Measurements from ENCODE around the gene SPPL3.
"Not testable (repeated sequence)": the region's sequence is repeated elsewhere in the genome, so short reads cannot be mapped to it uniquely, and the experiment has no call there.

The SPPL3 gene

DNA sequence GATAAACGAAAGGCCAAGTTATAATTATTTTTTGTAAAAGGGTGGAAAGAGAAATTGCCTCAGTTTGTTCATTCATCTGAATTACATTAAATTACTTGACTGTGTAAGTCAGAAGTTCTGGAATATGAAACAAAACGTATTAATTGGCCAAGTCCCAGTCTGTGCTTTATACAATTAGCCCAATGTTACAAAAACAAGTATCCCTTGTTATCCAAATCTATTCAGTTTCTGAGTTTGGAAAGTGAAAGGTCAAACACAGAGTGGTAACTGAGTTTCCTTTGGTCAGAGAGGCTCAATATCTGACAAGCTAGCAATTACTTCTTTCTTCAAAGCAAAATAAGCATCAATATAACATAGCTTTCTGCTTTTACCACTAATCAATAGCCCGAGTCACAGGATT, 62.6 kb downstream of the SPPL3 start:
- DNase-seq: no peak

DNA sequence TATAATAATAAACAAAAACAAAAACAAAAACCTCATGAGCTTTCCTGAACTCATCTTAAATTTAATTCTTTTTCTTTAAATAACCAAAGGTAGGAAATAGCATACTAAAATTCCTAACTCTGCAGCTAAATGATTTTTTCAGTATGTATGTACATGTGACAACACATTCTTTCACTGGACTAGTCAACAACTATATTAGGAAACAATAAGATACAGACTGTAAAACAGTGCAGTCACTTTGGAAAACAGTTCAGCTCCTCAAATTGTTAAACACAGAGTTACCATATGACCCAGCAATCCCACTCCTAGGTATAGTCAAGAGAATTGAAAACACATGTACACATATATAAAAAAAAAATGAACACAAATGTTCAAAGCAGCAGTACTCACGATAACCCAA, 64.7 kb downstream of the SPPL3 start:
- no peak for DNase-seq

DNA sequence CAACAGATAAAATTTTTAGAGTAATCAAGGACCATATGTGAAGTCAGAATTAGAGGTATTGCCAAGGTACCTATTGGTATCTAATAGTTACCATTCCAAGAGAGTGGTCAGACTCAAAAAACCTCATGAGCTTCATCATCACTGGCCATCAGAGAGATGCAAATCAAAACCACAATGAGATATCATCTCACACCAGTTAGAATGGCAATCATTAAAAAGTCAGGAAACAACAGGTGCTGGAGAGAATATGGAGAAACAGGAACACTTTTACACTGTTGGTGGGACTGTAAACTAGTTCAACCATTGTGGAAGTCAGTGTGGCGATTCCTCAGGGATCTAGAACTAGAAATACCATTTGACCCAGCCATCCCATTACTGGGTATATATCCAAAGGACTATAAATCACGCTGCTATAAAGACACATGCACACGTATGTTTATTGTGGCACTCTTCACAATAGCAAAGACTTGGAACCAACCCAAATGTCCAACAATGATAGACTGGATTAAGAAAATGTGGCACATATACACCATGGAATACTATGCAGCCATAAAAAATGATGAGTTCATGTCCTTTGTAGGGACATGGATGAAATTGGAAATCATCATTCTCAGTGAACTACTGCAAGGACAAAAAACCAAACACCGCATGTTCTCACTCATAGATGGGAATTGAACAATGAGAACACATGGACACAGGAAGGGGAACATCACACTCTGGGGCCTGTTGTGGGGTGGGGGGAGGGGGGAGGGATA, 65.4 kb downstream of the SPPL3 start:
- DNase-seq: not testable (repeated sequence)

DNA sequence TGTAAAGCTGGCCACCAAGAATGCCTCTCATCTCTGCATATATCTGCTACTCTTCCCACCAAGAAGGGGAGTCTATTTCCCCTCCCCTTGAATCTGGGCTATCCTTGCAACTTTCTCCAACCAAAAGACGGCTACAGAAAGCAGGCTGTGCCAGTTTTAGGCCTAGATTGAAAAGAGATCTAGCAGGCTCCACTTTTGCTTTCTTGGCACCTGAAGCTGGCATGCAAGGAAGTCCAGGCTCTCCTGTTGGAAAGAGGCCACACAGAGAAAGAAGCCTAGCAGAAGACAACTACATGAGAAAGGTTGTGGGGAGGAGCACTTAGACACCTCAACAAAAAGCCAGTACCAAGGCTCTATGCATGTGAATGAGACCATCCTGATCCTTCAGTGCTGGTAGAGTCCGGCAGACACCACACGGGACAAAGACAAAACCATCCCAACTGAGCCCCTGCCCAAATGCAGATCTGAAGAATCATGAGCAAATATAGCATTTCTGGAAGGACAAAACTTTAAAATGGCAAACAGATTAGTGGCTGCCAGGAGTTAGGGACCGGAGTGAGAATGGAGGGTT, 68.0 kb downstream of the SPPL3 start:
- DNase-seq: no peak

DNA sequence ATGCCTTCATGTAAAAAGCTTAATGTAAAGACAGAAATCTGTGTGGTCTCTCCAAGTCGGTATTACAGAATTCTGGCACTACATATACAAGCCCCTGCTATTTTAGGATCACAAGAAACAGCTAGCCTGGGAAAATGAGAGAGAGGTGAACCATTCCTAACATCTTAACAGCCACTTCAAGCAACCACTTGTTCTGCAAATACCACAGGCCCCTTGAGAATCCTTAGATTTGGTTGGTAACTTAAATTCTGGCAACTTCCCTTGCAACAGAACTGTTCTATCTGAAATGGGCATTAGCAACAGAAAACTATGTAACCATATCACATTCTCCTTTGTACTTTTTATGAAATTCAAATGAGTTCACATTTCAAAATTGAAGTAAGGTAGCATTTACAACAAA, 68.5 kb downstream of the SPPL3 start:
- no peak for DNase-seq

DNA sequence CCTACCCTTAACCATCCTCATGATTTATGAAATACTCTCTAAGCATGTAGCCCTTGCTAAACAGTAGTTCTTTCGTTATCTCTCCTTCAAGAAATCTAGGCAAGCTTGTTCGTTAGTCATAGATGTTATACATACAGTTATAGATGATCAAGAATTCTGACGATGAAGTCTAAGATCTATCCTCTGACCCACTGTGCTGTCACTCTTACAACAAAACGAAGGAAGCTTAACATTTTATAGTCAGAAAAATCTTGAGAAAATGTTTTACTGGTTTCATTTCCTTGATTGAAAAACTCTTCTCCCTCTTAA, 68.9 kb downstream of the SPPL3 start:
- no peak for DNase-seq

DNA sequence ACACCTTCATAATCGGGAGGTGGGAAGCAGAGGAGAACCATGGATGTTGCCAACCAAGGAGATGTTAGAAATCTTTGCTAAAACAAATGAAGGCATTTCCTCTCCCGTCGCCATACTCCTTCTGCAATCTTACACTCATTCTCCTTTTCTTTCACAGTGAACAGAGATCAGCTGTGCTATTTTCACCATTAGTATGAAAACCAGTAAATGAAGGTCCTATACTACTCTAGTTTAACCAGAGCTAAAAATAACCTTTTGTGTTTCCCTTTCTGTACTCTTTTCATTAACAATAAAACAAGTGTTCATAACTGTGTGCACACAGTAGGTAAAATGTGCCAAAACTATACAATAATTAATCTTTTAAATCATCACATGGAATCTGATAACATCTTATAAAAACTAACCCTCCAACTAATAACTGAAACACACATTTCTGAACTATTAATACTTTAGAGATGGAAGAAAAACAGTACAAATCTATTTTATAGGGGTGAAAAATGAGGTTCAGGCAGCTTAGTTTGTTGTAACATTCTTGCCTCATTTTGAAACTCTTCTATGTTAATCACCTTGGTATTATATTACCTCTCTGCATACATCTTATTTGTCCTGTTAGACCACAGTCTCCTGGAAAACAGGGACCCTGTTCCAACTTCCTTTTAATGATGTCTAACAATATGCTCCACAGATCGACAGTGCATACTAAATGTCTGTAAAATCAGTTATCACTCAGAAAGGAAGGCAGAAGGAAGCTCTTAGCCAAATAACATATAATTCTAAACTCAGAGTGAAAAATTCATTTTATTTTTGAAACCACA, 69.5 kb downstream of the SPPL3 start:
- DNase-seq: no peak

DNA sequence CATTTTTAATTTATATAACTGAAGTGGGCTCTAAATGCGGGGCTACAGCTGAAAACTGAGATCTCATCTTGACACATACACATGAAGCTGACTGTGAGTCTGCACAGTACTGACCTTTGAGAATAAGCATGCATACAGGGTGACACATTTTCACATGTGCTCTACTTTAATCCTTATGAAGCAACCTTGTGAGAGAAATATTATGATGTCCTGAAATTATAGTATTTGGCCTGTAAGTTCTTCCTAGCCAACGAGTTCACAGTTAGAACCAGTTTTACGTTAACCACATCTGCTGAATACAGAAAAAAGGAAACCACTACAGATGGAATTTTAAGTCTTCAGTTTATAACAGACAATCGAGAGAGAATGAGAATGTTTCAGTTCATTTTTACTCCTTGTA, 70.3 kb downstream of the SPPL3 start:
- no peak for DNase-seq

DNA sequence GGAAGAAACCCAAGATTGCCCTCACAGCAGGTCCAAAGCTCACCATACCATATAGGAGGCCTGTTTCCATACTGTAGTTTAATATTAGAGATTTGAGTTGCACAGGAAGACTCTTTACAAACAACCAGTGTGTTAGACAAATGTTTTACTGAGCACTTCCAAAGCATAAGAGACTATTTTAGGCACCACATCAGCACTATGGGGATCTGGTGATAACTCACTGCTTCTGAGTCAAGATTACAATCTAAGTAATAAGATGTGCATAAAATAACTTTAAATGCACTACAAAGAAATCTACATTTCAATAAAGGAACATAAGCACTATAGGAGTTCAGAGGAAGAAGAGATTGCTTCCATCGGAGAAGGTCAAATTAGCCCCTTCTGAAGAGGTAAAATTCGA, 71.4 kb downstream of the SPPL3 start:
- no peak for DNase-seq

DNA sequence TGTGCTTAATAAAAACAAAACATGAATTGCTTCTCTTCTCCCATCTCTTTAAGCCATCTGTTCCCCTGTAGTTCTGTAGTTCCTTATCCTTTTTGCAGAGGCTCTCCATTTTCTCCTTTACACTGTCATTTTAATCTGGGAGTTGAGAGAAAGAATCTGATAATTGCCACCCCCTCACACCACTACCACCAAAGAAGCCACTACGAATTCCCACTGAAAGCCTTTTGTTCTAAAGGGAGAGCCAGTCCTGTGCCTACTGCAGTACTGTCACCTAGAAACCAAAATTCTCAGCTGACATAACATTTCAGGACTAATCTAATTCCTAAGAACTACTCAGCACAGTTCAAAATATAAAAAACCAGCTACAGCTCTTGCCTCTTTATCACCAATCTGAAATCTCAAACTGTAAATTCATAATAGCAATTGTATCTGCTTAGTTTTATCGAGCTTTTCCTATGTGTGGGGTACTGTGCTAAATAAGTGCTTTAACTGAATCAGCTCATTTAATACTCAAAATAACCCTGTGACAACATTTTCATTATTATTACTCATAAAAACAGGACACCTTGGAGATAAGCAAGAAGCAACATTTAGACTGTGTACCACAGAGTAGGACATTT, 72.4 kb downstream of the SPPL3 start:
- no peak for DNase-seq

DNA sequence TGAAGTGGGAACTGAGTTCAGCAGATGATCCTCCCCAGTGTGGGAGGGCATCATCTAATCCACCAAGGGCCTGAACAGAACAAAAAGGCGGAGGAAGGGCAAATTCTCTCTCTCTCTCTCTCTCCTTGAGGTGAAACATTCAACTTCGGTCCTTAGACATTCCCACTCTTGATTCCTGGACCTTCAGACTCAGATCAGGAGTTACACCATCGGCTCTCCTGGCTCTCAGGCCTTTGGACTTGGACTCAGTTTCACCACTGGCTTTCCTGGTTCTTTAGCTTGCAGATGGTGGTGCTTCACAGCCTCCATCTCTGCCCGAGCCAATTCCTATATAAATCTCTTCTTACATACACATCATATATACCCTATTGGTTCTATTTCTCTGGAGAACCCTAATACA, 73.2 kb downstream of the SPPL3 start:
- DNase-seq: no peak

DNA sequence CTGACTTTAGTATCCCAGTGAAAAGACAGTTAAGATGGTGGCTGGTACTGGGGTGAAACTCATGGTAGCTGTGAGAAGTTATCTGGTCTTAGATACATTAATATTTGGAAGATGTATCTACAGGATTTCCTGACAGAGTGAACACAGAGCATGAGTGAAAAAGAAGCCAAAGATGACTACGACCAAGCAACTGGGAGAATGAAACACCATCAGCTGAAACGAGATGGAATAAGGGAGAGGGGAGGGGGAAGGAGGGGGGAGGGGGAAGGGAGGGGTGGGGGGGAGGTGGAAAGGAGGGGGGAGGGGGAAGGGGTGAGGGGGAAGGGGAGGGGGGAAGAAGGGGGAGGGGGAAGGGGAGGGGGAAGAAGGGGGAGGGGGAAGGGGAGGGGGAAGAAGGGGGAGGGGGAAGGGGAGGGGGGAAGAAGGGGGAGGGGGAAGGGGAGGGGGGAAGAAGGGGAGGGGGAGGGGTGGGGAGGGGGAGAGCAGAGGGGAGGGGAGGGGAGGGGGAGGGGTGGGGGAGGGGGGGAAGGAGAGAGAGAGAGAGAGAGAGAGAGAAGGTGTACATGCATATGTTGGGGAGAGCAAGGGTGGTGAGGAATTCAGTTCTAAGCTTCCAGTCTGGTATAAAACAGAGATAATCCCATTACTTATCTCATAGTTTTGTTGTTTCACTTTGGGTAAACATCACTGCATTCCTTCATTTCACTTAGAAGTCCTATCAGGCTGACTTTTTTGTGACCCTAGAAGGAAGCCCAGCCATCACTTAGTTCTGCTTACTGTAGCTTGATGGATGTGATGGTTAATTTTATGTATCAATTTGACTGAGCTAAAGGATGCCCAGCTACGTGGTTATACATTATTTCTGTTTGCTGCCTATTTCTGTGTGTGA, 73.9 kb downstream of the SPPL3 start:
- DNase-seq: no peak

DNA sequence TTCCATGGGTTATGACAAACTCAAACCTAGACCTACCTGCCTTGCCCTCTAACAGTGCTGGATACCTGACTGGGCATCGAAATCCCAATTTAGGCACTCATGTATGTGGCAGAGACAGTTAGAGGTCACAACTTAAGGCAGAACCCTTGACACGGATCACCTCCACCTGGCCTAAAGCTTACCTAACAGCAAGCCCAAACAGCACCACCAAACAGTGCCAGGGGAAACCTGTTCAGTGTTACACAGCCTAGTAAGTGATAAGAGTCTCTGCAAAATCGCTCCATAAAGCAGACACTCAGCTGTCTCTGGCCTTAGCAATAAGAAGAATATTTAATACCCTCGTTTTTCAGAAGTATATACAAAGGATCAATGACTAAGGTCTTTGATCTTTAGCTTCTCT, 77.8 kb downstream of the SPPL3 start:
- no peak for DNase-seq

DNA sequence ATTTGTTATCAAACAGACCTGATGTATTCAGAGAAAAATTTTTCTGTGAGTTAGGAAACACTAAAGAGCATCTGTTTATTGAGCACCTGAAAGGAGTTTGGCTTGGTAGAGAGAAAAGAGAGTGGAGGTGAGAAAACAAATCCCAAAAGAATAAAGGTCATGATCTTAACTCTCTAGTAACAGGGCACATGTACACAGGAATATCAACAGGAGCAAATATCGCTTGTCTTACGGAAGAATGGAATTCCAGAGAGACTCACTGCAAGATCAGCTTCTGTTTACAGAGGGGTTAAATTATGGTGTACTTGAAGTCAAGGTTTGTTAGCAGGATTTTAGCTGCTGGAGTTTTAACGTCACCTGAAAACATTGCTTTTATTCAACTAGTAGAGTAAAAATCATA, 78.8 kb downstream of the SPPL3 start:
- no peak for DNase-seq

DNA sequence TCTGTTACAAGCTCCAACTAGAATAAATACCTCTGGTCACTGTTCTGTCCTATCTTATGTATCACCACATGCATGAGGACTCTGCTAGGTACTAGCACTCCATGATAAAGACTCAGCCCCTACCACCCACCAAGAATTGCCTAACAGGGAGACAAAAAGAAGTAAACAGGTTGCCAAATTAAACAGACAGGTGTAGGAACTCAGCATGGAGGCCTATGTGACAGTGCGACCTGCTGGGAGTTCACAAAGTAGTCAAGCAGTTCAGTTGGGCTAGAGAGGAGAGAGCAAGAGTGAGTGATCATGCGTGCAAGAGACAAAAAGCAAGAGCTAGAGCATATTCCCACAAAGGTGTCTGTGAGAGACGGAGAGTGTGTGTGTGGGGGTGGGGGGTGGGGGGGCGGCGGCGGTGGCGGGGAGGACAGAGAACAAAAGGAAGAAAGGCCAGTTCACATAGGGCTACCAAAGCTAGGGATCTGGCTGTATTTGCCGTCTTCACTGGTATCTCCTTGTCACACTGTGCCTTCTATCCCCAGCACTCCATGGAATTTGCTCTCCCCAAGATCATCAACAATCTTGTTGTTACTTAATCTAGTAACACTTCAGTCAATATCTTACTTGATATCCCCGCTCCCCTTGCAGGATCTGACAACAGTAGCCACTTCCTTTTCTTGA, 81.2 kb downstream of the SPPL3 start:
- DNase-seq: no peak

DNA sequence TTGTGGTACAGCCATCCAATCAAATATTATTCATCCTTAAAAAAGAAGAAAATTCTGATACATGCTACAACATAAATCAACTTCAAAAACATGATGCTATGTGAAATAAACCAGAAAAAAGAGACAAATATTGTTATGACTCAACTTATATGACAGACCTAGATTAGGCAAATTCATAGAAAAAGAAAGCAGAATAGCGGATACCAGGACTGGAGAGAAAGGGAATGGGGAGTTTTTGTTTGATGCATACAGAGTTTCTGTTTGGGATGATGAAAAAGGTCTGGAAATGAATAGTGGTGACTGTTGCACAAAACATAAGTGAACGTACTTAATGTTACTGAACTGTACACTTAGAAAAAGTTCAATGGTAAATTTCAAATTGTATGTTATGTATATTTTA, 82.3 kb downstream of the SPPL3 start:
- DNase-seq: no peak

DNA sequence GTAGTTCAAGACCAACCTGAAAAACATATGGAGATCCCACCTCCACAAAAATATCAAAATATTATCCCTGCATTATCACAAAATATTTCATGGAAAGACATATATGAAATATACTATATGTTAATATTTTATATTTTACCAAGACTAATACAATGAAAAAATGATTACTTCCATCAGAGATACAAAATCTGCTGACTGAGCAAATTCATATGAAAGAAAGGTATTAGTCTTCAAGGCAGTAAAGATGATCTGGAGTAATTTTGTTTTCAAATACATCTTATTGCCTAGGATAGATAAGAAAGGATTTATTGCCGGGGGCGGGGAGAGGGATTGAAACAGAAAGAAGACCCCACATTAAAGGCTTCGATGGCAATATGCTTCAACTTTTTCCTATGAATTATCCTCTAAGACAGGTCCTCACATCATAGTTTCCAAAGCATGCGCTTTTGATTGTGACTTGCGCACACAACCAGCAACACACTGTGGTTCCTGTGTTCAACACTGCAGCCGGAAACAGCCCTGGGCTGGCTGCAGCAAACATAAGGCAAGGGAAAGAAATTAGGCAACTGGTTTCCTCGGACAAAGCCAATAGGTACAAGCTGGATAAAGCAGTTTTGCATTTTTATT, 83.2 kb downstream of the SPPL3 start:
- DNase-seq: no peak

DNA sequence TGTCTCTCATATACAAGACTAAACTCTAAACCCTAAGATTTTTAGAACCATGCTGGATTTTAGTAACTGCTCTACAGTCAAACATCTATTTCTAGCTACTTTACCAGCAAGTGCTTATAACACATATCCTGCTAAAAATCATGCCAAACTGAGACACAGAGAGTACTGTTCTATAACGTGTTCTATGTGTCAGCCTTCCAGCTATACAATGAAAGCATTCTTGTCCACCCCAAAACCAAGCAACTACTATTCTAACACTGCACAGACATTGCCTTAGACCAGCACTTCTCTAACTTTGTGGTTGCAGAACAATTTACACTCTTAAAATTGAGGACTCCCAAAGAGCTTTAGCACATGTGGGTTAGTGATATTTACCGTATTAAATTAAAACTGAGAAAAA, 85.7 kb downstream of the SPPL3 start:
- no peak for DNase-seq

DNA sequence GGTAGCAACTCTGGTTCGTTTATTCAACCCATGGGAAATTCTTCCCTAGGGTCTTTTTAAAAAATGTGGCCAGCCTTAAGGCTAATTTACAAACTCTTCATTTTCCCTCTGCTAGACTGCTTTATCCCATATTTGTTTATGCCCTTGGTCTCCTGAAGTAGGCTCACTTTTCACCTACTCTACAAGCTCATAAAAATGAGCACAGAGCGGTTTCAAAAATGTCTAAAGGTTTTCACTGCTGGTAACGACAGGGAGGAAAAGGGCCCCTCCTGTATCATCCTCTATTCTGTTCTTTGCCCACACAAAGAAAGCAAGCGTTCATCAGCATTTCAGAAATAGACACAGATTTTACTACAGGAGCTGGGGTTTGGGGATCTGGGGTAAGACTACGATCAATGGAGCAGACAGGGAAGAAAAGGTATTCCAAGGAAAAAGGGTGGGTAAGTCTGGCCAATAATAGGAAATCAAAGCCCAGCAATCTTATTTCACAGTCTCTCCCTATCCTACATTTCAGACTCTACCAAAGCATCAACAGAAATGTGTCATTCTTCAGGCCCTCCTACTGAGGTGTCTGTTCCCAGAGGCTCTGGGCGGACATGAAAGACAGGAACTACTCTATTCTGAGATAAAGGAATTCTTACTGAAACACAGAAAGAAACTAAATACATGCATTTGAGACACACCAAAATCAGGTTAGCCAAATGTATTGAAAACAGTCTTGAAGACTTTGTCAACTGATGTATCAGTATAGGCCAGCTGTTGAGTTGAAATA, 86.4 kb downstream of the SPPL3 start:
- no peak for DNase-seq

DNA sequence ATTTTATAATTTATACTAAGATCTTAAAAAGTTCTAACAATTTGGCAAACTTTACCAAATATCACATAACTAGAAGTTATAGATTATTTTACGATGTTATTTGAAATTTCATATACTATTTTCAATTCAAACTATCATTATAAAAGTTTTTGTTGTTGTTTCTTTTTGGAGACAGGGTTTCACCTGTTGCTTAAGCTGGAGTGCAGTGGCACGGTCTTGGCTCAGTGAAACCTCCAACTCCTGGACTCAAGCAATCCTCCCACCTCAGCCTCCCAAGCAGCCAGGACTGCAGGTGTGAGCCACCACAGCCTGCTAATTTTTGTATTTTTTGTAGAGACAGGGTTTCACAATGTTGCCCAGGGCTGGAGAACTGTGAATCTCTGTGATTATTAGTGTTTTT, 87.8 kb downstream of the SPPL3 start:
- DNase-seq: no peak

DNA sequence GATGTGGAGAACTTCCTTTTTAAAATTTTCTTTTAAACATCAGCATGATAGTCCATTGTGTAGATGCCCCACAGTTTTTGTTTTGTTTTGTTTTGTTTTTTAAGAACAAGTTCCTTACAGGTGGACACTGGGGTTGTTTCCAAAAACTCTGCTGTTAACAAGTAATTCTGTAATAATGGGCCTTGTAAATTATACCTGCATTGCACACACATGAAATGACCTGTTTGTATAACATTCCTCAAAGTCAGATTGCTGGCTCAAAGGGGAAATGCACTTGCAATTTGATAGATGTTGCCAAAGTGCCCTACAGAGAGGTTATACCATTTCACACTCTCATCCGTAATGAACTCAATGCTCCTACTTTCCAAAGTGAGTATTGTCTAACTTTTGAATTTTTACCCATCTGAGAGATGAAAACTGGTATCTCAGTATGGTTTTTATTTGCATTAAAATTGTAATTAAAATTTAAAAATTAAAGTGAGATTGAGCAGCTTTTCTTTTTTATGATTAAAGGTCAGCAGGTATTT, 89.2 kb downstream of the SPPL3 start:
- no peak for DNase-seq

Measured in kidney glomerular epithelial cell (primary cell).